Erythroblast (primary cell): Measurements from ENCODE around the gene GCN1.

Experiments used
- DNase-seq, 2 experiments: peaks; one replicate each; lab custom pipeline; 2025; lab: John Stamatoyannopoulos, UW
- GATA1 ChIP-seq: IDR thresholded peaks from 2 replicates; pipeline ENCODE4 v1.6.1; 2011; ENCODE audit warnings: low read depth, mild to moderate bottlenecking, control low read depth, low read length, moderate library complexity
- POLR2A ChIP-seq: IDR thresholded peaks from 2 replicates; pipeline ENCODE4 v1.6.1; 2011; ENCODE audit warnings: mild to moderate bottlenecking, low read length

The GCN1 gene

DNA sequence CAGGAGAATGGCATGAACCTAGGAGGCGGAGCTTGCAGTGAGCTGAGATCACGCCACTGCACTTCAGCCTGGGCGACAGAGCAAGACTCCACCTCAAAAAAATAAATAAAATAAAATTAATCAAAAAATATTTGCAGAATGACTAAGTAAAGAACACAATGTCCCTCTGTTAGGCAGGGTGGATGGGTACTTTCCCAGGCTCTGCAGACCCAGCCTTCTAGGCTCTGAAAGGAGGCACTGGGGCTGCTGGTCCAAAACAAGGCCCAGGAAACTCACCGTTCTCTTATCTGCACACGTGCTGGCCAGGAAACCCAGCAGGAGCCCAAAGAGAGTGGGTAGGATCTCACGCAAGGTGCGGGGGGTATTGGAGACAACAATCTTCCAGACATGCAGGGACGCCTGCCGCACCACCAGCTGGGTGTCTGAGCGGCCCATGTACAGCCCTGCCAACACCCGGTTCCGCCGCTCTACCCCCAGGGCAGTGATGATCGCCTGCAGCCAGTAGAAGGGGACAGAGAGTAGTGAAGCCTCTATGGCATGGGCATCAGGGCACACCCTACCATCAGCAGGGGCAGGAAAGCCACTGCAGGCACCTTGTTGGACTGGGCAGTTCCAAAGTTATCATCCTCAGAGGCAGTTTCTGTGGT is 52.2 kb downstream of the GCN1 start:
- TF ChIP-seq POLR2A: no peak
- TF ChIP-seq GATA1: no peak
- DNase-seq: no peak

DNA sequence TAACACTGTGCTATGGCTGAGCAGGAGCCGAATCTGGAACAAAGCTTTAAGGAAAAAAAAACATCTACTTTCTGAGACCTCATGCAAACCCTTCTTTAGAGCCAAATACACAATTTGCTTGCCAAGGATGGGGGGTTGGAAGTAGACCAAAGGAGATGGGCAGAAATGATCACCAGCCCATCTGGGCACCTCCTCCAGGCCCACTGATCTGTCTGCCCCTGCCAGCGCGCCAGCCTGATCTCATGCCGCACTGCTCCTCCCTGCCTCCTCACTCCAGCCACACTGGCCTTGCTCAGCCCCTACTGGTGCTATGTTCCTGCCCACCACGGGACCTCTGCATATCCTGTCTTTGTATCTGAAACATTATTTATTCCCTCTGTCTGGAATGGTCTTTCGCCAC is 53.2 kb downstream of the GCN1 start:
- no peak for DNase-seq

DNA sequence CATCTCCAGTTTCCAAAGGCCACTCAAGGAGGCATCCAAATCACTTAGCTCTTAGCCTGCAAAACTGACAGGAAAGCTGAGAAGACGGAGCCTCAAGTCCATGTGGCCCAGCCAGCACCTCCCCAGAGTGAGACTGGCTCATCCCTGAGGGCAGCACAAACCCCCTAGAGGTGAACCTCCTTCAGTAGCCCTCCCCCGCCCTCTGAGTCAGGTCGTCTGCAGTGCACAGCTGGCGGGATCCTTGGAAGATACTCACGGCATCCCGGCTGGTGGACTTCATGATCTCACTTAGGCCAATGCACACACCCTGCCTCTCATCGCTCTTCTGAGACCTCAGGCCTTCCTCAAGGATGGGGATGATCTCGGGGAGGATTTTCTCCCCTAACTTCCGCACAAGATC is 53.9 kb downstream of the GCN1 start:
- TF ChIP-seq POLR2A (no peak), GATA1 (no peak)

More for the DNA sequence above, 53.2 kb downstream of the GCN1 start:
- TF ChIP-seq GATA1: no peak
- no peak for TF ChIP-seq POLR2A

DNA sequence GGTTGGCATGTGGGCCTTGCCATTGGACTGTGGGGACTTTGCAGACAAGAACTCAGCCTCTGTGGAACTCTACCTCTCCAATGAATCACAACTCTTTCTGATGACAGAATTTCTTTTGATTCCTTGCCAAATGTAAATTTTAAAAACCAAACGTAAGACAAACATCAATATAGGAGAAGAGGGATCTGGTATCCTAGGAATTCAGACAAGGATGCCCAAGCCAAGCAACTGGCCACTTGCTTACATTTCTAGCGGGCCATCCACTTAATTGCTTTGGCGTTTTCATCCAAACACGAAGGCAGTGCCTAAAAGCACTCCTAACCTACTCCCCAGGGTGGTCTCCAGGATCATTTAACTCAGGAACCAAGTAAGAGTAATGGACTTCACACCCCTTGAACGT is 54.6 kb downstream of the GCN1 start:
- TF ChIP-seq GATA1 (no peak), POLR2A (no peak)
- DNase-seq: no peak

More for the DNA sequence above, 53.9 kb downstream of the GCN1 start:
- no peak for DNase-seq

DNA sequence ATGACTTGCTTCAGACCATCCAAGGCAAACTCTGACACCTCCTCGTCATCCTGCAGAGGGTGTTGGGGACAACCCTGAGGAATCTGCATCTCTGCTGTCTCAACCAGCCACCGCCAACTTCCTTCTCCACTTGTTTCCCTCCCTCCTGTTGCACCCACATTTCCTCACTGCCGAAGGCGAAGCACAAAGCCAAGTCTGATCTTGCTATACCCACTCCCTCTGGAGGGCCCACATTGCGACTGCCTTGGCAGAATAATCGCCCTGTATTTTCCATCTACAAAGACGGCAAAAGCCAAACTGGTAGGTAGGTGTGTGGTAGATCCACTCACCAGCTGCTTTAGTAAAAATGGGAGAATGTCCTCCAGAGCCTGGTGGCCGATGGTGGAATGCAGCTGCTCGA is 56.1 kb downstream of the GCN1 start:
- TF ChIP-seq POLR2A: no peak
- TF ChIP-seq GATA1: no peak
- no peak for DNase-seq

DNA sequence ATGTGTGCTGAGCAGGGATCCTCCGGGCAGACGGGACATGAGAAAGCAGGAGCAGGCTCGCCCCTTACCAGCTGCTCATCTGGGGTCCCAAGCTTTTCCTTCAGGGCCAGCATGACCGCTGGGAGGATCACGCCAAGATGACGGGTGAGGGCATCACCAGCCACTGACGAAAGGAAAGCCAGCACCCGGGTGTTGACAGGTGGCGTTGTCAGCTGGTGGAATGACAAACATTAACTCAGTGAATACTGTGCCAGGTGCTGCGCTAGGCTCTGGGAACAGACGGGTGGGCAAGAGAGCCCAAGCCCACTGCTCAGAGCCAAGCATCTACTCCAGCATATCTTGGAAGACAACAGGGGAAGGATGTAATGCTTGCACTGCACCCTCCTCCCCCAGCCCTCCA is 56.7 kb downstream of the GCN1 start:
- no peak for TF ChIP-seq GATA1
- no peak for TF ChIP-seq POLR2A
- DNase-seq: no peak

DNA sequence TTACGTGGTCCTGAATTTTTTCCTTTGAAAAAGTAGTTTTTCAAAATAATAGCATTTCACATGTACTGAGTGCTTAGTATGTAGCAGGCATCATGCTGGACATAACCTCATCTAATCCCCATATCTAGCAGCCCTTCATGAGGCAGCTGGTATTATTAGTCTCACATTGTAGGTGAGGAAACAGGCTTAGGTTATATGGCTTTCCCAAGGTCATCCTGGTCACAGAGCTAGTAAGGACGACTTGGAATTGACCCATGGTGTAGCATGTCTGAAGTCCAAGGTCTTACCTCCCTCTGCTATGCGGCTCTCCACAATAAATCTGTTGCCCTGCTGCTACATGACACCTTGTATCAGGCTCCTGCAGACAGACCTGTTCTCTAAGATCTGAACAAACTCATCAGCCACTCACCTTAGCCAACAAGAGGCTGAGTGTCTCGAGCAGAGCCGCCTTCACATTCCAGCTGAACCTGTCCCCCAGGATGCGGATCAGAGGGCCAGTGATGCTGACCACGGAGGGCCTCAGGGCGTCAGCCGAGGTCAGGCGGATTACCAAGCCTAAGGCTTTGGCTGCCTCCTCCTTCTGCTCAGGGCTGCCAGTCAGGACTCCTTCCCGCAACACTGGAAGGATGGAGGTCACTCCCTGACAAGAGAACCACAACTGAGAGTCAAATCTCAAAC is 58.3 kb downstream of the GCN1 start:
- no peak for DNase-seq
- TF ChIP-seq GATA1 (no peak), POLR2A (no peak)

DNA sequence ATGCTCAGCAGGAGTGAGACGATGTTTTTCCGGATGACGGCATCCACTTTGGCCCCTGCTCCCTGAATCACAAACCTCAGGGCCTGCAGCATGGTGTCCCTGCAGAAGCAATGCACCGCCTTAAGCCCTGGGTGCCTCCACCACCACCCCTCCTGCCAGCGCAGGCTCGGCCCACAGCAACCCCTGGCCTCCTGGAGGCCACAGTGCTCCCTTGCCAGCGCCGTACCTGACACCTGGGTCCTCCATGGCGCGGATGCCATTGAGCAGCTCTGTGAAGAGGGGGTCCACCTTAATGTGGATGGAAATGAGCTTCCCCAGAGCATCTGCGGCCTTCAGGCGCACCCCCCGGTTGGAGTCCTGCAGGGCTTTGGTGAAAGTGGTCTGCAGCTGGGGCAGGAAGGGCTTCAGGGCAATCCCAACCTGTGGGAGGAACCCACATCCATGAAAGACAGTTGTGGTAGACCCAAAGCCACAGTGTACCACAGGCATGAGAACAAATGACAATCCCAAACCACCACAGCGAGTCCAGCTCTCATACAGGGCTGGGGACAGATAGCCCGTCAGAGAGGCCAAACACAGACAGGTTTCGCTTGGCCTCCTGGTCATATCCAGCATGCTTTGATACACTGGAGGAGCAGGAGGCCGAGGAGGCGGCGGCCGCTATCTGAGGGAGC is 60.1 kb downstream of the GCN1 start:
- TF ChIP-seq GATA1 (no peak), POLR2A (no peak)

DNA sequence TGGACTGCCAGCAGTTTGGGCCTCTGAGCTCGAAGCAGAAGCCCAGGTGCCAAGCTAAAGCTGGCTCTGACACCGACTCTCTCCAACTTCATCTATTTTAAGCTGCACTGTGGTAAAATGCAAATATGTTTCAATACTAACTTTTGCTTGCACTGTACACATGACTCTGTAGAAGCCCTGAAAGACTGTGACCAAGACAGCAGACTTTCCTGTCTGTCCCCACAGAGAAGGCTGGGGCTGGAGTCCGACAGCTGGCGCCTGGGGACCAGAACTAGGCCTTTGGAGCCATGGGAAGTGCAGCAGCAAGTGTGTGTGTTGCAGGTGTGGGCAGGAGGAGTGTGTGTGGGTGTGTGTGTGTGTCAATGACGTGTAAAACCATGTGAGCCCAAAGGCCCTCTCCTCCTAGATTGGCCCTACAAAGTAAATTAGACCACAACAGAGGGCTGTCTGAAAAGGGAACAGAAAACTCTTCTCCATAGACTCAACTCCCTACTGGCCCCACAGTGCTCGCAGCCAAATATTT is 61.6 kb downstream of the GCN1 start:
- TF ChIP-seq POLR2A (no peak), GATA1 (no peak)
- no peak for DNase-seq

More for the DNA sequence above, 60.1 kb downstream of the GCN1 start:
- DNase-seq: no peak

DNA sequence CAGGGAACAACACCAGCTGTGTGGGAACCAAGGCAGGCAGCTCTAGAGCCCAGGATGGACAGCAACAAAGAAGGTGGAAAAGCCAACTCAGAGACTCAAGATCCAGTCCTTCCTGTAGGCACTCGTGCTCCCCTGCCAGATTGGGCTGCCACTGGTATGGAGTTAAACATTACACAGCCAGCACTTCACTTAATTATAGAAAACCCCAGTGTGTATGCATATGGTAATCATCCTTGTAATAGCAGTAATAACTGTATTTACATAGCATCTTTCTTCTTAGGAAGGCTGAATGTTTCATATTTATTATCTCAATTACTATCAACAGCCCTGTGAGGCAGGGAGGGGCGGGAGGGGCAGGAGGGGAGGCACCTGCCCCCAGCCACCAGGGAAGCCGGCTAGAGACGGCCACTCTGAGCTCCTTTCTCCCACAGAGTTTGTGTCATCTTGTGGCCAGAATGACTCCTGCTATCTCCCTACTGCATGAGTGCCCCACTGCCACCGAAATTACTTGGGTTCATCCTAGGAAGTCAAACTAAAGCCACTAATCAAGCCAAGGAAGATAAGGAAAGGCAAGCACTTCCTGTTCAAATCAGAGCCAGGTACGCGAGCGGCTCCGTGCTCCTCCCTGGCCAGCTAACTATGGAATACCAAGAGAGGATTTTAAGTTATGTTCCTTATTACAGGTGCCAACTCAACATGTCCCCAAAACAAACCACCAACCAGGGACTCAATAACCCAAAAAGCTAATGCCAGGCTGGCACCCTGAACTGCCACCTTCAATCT is 62.3 kb downstream of the GCN1 start:
- TF ChIP-seq POLR2A: no peak
- TF ChIP-seq GATA1: no peak
- DNase-seq: no peak

DNA sequence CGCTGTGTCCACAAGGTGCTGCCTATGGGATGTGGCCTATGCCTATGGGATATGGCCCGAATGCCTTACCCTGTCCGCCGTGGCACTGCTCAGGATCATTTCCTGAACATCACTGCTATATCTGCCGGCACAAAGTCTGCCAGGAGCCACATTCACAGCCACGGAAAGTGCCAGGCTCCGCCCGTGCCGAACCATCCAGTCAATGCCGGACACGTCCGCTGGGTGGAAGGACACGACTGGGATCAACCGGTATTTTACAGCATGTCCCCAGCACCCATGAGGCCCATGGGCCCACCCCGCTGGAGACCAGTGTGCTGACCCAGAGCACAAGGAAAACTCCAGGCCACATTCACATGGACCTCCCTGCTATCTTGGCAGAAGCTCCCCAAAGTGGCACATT is 63.4 kb downstream of the GCN1 start:
- TF ChIP-seq GATA1: no peak
- TF ChIP-seq POLR2A: no peak

DNA sequence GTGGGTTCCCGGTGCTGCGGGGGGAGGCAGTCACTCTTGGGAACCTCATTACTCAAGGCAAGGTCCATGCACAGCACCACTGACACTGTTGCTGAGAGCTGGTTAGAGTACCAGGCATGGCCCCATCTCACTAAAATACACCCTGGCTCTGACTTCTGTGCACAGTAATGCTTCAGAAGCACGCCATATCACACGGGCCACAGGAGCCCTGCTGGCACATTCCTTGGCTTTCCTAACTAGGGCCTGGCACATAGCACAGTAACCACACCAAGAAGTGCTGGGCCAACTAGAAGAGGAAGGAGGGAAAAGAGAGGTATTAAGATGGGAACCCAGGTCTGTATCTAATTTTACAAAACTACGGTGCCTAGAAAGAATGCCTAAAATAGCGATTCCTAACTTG is 64.5 kb downstream of the GCN1 start:
- no peak for TF ChIP-seq POLR2A
- TF ChIP-seq GATA1: no peak
- DNase-seq: no peak

More for the DNA sequence above, 63.4 kb downstream of the GCN1 start:
- DNase-seq: no peak

DNA sequence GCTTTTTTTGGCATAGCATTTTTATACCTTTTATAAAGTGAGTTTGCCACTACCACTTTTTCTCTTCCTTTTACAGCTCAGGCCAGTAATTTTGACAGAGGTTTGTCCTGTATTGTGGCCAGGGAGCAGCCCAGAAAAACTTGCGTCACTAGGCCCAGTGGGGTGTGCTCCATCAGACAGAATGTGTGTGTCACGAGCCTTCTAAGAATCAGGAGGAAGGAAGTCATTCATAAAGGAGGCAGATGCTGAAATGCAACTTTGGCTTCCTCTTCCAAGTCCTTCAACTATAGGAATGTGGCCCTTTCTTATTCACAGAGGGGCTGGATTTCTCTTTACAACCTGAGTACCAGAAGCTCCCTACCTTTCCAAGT is 67.9 kb downstream of the GCN1 start:
- no peak for DNase-seq
- TF ChIP-seq GATA1: no peak
